SJCRH30 (cell line): ENCODE results near the gene PLXNB1. TPM values are rescaled to one million over a fixed set of nuclear protein-coding genes. Genes with fewer than 3 reads are reported as not detected.
"Not testable (repeated sequence)": the region's sequence is repeated elsewhere in the genome, so short reads cannot be mapped to it uniquely, and the experiment has no call there.

Source experiments
- DNase-seq, 2 experiments: peaks; one replicate each; pipeline ENCODE4 v3.0.0-alpha.2; 2015 to 2020
- H3K27ac ChIP-seq: fragments of 250-450 bp; sonication (Bioruptor Pico); 2 replicates; pipeline ENCODE4 v1.5.1; 2020; ENCODE audit warnings: mild to moderate bottlenecking, moderate library complexity
- H3K27me3 ChIP-seq: fragments of 250-450 bp; sonication (Bioruptor Pico); 2 replicates; pipeline ENCODE4 v1.5.1; 2020; ENCODE audit warnings: mild to moderate bottlenecking, moderate library complexity
- H3K36me3 ChIP-seq: fragments of 250-450 bp; sonication (Bioruptor Pico); 2 replicates; pipeline ENCODE4 v1.5.1; 2020; ENCODE audit warnings: mild to moderate bottlenecking, moderate library complexity
- H3K4me1 ChIP-seq: fragments of 250-450 bp; sonication (Bioruptor Pico); 2 replicates; pipeline ENCODE4 v1.5.1; 2020; ENCODE audit warnings: mild to moderate bottlenecking, moderate library complexity
- H3K4me3 ChIP-seq: fragments of 250-450 bp; sonication (Bioruptor Pico); 2 replicates; pipeline ENCODE4 v1.5.1; 2020; ENCODE audit warnings: mild to moderate bottlenecking, moderate library complexity
- H3K9me3 ChIP-seq: fragments of 250-450 bp; sonication (Bioruptor Pico); replicated peaks from 2 replicates; pipeline ENCODE4 v1.5.1; 2020; ENCODE audit warnings: mild to moderate bottlenecking, moderate library complexity
- total RNA-seq: library from RNA; depleted of rRNA; stranded (reverse); fragments of >200 nt; shearing (Covaris generic); gene quantifications from 2 replicates; pipeline ENCODE4 v1.2.3, GENCODE V29; 2014

PLXNB1 gene
- total RNA-seq, 1 experiment from 2014 or later, result 45.0 TPM

DNA sequence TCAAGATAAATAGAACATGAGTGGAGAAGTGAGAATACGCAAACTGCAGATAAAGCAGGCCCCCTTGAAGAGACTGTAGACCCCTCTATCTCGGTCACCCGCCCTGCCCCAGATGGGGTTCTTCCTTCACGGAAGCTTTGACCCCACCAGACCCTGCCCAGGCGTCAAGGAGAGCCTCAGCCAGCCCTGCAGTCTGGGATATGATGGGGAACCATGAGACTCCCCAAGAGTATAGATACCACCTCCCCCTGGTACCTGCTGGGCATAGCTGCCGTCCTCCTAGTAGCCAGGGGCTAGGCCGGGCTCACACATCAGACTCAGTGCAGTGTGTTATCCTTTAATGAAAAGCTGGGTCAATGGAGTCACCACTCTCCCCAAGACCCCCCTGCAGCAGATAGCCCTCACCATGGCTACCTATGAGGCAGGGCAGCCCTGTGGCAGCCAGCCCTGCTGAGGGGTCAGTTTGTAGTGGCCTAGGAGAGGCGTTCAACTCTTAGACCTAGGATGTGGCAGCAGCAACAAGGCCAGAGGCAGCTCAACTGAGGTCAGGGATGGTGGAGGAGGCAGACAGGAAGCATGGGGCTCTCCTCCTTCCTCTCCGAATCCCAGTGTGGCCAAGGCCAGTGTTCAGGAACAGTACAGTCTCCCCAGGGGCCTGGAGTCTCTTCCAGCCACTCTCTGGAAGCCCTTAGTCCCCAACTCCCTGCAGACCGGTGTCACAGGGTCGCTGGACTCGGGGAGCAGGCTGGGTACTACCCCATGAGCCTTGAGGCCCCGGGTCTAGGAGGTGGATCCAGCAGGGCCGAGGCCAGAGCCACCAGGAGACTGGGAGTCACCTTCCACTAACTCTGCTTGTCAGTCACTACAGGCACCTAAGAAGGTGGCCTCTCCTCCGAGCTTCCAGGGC, 26.1 kb downstream of the PLXNB1 start:
- no peak for DNase-seq
- Histone ChIP-seq H3K4me3 (no peak overlapping the region), H3K9me3 (no peaks in the 10 kb centered on the region), H3K4me1 (peaks cover 4% of the 10 kb centered on the region; the same call in 1 of the 2 replicates), H3K27me3 (no peaks in the 10 kb centered on the region), H3K36me3 (peaks cover 16% of the 10 kb centered on the region), H3K27ac (no peak overlapping the region)

DNA sequence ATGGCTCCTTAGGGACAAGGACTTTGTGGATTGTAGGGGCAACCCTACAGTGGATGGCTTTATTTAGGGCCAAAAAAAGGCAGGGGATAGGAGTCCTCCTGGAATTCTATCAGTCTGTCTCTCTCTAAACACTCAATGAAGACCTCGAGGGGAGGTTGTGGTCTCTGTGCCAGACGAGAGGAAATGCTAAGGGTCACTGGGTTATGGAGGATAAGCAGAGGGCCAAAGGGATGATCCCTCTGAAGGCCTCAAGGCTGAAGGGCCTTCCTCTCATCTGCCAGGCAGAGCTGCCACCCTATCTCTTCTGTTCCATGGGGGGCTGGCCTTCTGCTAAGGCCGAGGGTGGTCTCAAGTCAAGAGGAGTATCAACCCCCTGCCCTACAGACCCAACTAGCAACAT, 27.0 kb downstream of the PLXNB1 start:
- no peaks in the 10 kb centered on the region for H3K27me3 ChIP-seq
- peaks cover 4% of the 10 kb centered on the region; the same call in 1 of the 2 replicates for H3K4me1 ChIP-seq
- no peak overlapping the region for H3K4me3 ChIP-seq
- H3K27ac ChIP-seq, result no peak overlapping the region
- H3K9me3 ChIP-seq, result no peaks in the 10 kb centered on the region
- peaks cover 15% of the 10 kb centered on the region for H3K36me3 ChIP-seq
- no peak for DNase-seq

DNA sequence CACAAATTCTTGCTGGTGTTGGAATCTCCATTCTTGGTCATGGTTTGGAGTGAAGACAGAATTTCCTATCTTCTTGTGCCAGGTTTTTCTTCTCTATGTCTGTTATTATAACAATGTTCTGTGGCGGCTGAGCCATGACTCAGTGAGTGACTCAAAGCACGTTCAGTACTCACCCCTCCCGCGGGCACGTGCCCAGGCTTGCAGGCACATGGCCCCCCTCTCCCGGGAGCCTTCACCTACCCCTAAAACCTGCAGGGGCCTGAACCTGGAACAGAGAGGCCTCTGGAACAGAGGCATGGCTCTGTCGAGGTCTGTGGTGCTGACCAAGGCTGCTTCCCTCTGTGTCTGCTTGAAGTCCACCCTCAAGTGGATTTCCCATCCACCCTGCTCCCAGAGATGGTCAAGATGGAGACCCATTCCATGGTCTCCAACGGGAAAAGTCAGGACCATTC, 27.6 kb downstream of the PLXNB1 start:
- H3K4me3 ChIP-seq, result no peak overlapping the region
- no peak overlapping the region; the same call in 1 of the 2 replicates for H3K27ac ChIP-seq
- no peak for DNase-seq
- no peaks in the 10 kb centered on the region for H3K27me3 ChIP-seq
- H3K4me1 ChIP-seq, result peaks cover 4% of the 10 kb centered on the region; the same call in 1 of the 2 replicates
- H3K9me3 ChIP-seq, result no peaks in the 10 kb centered on the region
- H3K36me3 ChIP-seq, result peaks cover 15% of the 10 kb centered on the region

DNA sequence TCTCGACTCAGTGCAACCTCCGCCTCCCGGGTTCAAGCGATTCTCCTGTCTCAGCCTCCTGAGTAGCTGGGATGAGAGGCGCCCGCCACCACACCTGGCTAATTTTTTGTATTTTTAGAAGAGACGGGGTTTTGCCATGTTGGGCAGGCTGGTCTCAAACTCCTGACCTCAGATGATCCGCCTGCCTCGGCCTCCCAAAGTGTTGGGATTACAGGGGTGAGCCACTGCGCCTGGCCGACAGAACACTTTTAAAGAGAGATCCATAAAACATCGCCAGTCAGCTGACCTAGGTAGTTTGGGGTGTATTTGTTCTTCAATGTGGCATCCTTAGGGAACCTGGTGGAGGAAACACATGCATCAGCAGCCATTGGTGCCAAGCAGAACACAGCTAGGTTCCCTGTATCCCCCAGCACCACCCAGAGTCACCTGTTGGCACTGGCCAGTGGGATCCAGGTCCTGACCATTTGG, 28.4 kb downstream of the PLXNB1 start:
- H3K36me3 ChIP-seq, result peaks cover 12% of the 10 kb centered on the region
- H3K9me3 ChIP-seq, DNase-seq, H3K4me1 ChIP-seq, H3K27ac ChIP-seq, H3K27me3 ChIP-seq, H3K4me3 ChIP-seq: not testable (repeated sequence)

DNA sequence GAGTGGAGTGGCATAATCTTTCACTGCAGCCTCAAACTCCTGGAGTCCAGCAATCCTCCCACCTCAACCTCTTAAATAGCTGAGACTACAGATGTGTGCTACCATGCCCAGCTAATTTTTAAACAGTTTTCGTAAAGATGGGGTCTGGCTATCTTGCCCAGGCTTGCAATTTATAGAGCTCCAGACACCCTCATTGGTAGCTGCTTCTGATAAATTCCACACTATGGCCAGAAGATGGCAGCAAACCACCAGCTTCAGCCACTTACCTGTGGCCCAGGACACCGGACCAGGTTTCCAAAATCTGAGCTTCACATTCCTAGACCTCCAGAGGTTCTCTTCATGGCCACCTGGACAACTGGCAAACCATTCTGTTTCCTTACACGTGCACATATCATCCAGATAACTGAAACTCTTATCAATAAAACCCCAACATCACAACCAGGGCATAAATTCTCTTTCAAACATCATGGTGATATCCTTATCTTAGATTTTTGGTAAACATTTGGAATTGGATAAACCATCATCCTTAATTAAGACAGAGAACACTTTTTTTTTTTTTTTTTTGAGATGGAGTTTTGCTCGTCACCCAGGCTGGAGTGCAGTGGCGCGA, 29.0 kb downstream of the PLXNB1 start:
- peaks cover 4% of the 10 kb centered on the region; the same call in 1 of the 2 replicates for H3K4me1 ChIP-seq
- H3K27me3 ChIP-seq, result no peaks in the 10 kb centered on the region
- peaks cover 9% of the 10 kb centered on the region for H3K36me3 ChIP-seq
- DNase-seq, result peak; percentile 38 to 81
- H3K27ac ChIP-seq, result no peak overlapping the region
- no peaks in the 10 kb centered on the region for H3K9me3 ChIP-seq
- no peak overlapping the region for H3K4me3 ChIP-seq

DNA sequence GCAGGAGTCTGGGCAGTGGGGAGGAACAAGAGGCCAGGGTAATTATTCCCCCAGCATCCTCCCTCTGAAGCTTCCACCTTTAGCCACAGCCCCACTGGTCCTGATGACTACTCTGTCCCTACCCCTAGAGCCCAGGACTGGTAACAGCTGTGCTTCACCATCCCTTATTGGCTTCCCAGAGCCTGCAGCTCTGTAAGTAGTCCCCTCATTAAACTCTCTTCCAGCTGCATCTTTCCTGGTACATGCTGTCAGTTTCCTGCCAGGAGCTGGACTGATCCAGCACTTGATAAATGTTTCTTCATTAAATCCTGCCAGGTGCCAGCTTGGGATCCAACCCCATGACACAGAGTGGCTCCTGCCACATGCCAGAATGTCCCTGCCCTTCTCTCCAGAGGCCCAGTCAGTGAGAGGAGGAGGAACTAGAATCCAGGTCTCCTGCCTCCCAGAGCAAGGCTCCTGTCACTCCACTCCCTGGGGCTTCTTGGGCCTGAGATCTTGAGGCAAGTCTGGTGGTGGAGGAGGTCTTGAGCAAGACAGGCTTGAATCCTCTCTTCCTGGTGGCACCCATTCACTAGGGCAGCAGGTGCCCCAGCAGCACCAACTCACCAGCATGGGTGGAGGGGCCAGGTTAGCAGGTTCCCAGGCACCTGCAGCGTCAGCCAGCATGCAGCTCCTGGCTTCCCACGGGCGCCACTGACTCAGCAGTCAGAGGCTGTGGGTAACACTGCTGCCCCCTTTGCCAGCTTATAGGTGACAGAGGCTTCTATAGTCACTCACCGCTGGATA, 30.3 kb downstream of the PLXNB1 start:
- no peak overlapping the region for H3K4me3 ChIP-seq
- peaks cover 9% of the 10 kb centered on the region for H3K36me3 ChIP-seq
- no peak overlapping the region for H3K27ac ChIP-seq
- H3K27me3 ChIP-seq, result no peaks in the 10 kb centered on the region
- peak in 1 of 2 experiments; percentile 49 for DNase-seq
- H3K4me1 ChIP-seq, result peaks cover 4% of the 10 kb centered on the region; the same call in 1 of the 2 replicates
- no peaks in the 10 kb centered on the region for H3K9me3 ChIP-seq

DNA sequence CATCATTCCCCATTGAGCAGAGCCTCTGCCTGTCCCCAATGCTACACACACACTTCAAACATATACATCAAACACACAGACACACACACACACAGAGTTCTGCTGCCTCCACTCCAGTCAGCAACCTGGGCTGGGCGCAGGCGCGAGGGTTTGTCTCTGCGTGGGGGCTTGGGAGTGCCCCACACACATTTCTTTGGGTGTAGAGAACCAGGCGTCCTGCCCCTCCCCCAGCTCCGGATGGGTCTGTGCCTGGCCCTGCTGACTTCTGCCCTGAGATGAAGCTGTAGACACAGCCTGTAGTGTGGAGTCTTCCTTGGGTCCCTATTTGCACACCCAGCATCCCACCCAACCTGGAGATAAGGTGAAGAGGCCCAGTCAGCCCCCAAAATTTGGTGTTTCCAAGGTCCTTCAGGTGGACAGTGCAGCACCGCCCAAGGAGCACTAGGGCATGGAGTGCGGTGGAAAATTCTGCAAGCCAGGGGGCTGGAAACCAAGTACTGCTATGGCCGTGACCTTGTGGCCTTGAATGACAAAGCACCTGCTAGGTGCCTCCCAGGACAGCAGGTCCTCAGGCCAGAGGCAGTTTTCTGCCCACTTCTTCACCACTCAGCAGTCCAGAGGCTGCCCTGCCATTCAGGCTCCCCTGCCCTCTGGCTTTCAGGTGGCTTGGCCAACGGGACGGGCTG, 31.0 kb downstream of the PLXNB1 start:
- Histone ChIP-seq H3K4me3 (no peak overlapping the region), H3K9me3 (no peaks in the 10 kb centered on the region), H3K4me1 (peaks cover 4% of the 10 kb centered on the region; the same call in 1 of the 2 replicates), H3K27ac (no peak overlapping the region), H3K27me3 (no peaks in the 10 kb centered on the region), H3K36me3 (peaks cover 3% of the 10 kb centered on the region)
- no peak for DNase-seq

DNA sequence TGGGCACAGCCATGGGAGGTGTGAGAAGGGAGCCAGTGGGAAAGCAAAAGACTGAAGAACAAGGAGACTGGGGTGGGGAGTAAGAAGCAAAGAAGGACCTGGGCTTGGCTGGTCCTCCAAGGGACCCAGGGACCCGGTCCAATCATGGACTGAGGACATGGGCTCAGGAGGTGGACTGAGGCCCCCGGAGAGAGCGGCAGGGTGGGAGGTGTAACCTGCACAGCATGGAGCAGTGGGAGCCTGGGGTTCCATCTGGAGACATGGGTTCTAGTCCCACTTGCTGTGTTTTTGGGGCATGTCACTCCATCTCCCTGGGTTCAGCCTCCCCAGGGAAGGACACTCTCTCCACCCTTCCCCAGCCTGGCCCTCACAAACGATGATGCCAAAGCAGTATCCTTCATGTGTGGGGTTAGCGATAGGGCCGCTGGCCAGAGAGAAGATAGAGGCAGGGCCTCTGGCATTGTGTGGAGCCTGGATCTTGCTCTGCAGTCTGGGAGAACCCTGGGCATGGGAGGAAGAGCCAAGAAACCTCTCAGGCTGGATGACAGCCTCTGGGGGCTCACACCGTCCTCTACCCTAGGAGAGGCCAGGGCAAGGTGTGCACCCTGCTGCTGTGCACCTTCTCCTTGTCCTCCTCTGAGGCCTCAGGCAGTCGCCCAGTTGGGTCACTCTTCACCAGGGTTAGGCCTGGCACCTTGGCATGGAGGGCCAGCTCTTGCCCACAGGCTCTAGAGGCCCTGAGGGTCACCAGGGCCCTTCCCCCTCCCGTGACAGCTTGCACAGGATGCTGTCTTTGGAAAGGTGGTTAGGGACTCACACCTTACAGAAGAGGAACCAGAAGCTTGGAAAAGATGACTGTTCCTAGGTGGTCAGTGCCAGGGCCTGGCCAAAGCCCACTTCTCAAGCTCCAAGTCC, 31.9 kb downstream of the PLXNB1 start:
- no peak overlapping the region for H3K4me3 ChIP-seq
- H3K36me3 ChIP-seq, result peaks cover 2% of the 10 kb centered on the region
- no peaks in the 10 kb centered on the region for H3K27me3 ChIP-seq
- H3K4me1 ChIP-seq, result peaks cover 4% of the 10 kb centered on the region; the same call in 1 of the 2 replicates
- no peaks in the 10 kb centered on the region for H3K9me3 ChIP-seq
- no peak overlapping the region for H3K27ac ChIP-seq
- DNase-seq, result no peak

DNA sequence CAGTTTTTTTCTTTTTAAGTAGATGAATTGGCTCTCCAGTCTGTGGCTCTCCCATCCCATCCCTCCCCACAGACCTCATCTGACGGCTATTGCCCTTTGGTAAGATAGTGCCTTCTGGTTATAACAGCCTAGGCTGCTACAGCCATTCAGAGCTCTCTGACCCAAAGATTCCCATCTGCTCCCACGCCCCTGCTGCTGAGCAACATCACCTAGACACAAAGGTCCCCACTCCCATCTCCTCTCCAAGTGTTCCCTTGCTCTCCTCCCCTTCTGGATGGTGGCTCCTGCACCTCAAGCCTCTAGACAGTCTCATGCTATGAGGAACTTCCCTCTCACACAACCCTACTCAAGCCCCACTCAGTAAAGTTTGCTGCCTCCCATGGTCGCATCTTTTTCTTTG, 34.2 kb downstream of the PLXNB1 start:
- Histone ChIP-seq H3K27me3 (no peaks in the 10 kb centered on the region), H3K4me3 (no peak overlapping the region), H3K9me3 (0 out of 2 replicates have a peak, but pooled peaks cover 3% of the 10 kb centered on the region), H3K36me3 (no peaks in the 10 kb centered on the region), H3K27ac (no peak overlapping the region), H3K4me1 (no peaks in the 10 kb centered on the region)
- no peak for DNase-seq

DNA sequence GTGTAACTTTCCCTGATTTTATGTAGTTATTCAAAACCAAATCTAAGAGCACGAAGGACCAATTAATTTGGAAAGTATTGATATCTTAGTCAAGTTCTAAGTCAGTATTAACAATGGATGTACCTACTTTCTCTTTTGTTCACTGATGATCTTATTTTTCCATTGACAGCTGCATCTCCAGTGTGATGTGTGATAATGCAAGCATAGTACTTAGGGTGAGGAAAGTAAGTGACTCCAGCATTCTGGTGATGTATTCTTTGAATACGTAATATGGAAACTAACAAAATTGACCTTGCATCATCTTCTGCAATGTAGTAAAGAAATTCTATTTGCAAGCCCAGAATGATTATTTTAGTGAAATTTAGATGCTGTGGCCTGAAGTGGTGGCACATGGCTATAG, 35.5 kb downstream of the PLXNB1 start:
- DNase-seq, result no peak
- no peaks in the 10 kb centered on the region for H3K4me1 ChIP-seq
- H3K36me3 ChIP-seq, result no peaks in the 10 kb centered on the region
- H3K27me3 ChIP-seq, result no peaks in the 10 kb centered on the region
- 0 out of 2 replicates have a peak, but pooled peaks cover 3% of the 10 kb centered on the region for H3K9me3 ChIP-seq
- no peak overlapping the region for H3K4me3 ChIP-seq
- no peak overlapping the region for H3K27ac ChIP-seq

DNA sequence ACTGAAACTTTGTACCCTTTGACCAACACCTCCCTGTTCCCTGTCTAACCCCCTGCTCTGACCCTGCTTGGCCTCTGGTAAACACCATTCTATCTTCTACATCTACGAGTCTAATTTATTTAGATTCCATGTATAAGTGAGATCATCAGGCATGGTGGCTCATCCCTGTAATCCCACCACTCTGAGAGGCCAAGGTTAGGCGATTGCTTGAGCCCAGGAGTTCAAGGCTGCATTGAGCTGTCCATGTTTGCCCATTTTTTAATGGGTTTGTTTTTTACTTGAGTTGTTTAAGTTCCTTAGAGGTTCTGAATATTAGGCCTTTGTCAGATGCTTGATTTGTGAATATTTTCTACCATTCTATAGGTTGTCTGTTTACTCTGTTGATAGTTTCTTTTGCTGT, 40.9 kb downstream of the PLXNB1 start:
- Histone ChIP-seq H3K9me3 (0 out of 2 replicates have a peak, but pooled peaks cover 3% of the 10 kb centered on the region), H3K4me3 (no peak overlapping the region), H3K4me1 (no peaks in the 10 kb centered on the region), H3K36me3 (no peaks in the 10 kb centered on the region), H3K27me3 (no peaks in the 10 kb centered on the region), H3K27ac (no peak overlapping the region)
- DNase-seq, result no peak

DNA sequence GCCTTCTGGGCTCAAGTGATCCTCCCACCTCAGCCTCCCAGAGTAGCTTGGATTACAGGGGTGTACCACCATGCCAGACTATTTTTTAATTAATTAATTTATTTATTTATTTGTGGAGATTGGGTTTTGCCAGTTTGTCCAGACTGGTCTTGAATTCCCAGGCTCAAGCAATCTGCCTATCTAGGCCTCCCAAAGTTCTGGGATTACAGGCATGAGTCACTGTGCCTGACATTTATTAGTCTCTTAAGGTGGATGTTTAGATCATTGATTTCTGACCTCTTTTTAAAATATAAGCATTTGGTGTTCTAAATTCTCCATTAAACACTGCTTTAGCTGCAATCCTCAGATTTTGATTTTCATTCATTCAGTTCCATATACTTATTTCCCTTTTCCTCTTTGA, 42.3 kb downstream of the PLXNB1 start:
- DNase-seq, result no peak
- Histone ChIP-seq H3K4me3 (no peak overlapping the region), H3K4me1 (no peaks in the 10 kb centered on the region), H3K9me3 (0 out of 2 replicates have a peak, but pooled peaks cover 3% of the 10 kb centered on the region), H3K27ac (no peak overlapping the region), H3K27me3 (no peaks in the 10 kb centered on the region), H3K36me3 (no peaks in the 10 kb centered on the region)

DNA sequence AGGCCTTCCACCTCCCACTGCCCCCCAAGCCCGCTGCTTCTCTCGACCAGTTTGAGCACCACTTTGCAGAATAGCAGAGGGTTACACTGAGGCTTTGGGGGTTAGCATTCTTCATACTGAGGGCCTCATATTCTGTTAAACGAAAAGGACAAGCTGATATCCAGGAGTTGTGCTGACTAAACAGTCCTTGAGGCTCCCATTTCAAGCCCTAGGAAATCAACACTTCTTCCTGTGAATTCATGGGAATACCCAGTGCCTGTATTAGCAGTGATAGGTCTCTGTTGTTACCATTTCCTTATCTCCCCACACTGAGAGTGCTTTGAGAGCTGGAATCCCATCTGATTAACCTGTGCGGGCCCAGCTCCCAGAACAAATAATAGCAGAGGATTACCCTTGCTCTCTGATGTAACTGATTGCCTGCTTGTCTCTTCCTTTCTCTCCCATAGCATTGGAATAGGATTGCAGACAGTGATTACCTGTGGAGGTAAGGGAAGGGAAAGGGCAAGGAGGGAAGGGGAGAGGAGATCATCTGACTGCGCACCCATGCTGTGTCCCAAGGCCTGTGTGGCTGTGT, 56.9 kb downstream of the PLXNB1 start:
- no peak for DNase-seq
- Histone ChIP-seq H3K9me3 (0 out of 2 replicates have a peak, but pooled peaks cover 2% of the 10 kb centered on the region), H3K27me3 (no peaks in the 10 kb centered on the region), H3K36me3 (no peaks in the 10 kb centered on the region), H3K4me3 (no peak overlapping the region), H3K4me1 (no peaks in the 10 kb centered on the region), H3K27ac (no peak overlapping the region)
